Measurements from ENCODE around the gene KLHDC10. TPM values are rescaled to one million over a fixed set of nuclear protein-coding genes. Genes with fewer than 3 reads are reported as not detected.

KLHDC10 gene
- total and polyA plus RNA-seq, 2 experiments from 2014 or later = 5.5 to 14.7 TPM

DNA sequence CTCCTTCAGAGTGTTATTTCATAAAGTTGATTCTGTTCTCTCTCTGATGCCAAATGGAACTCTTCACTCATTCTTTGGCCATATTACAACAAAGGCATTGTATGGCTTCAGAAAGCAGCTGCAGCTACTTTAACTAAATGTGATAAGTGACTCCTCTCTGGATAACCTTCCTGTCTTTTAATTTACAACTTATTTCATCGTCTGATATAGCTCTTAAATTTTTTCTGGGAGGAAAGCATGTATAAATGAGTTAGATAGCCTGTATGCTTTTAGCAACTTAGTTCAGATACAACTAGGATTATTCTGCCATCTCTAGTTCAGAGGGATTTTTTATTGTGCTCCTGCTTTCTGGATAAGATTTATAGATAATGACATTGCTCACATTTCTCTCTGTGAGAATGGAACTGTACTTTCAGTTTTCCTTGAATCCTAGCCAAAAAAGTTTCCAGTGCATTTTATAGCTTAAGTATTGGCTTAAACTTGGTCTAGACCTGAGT lies 57.5 kb downstream of the KLHDC10 start (continued):
- TF ChIP-seq ZNF462 (CRISPR knock-in tag; IDR thresholded peaks at IDR 0.05) = no peak
- TF ChIP-seq JUNB (IDR thresholded peaks at IDR 0.05; ENCODE audit: unreplicated experiment) = no peak
- TF ChIP-seq STAT1 (IDR thresholded peaks at IDR 0.05; ENCODE audit: unreplicated experiment) = no peak
- no peak for TF ChIP-seq EZH2phosphoT487 (IDR thresholded peaks at IDR 0.05; ENCODE audit: unreplicated experiment)
- no peak for TF ChIP-seq ZNF114 (CRISPR knock-in tag; IDR thresholded peaks at IDR 0.05)
- no peak for TF ChIP-seq ZNF331 (CRISPR knock-in tag; IDR thresholded peaks at IDR 0.05; ENCODE audit: low read depth)
- TF ChIP-seq CREB1 (CRISPR knock-in tag; IDR thresholded peaks at IDR 0.05; ENCODE audit: low read depth) = no peak
- TF ChIP-seq, protein P1, sequence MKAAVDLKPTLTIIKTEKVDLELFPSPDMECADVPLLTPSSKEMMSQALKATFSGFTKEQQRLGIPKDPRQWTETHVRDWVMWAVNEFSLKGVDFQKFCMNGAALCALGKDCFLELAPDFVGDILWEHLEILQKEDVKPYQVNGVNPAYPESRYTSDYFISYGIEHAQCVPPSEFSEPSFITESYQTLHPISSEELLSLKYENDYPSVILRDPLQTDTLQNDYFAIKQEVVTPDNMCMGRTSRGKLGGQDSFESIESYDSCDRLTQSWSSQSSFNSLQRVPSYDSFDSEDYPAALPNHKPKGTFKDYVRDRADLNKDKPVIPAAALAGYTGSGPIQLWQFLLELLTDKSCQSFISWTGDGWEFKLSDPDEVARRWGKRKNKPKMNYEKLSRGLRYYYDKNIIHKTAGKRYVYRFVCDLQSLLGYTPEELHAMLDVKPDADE (IDR thresholded peaks at IDR 0.05) = no peak

DNA sequence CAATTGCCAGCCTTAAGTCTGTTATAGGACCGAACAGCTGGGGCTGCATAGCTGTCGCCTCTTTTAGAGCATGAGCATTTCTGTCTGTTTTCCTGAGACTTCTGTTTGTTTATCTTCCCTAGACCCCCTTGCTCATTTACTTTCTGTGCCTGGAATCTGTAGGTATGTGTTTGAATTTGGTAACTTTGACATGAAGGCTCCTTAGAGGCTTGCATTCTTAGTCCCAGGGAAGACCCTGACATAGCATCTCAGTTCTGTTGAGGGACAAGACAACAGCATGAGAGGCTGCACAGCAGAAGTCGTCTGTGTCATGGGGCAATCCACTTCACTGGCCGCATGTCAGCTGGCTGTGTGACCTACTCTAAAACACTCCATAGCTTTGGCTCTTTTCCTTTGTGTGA lies 58.7 kb downstream of the KLHDC10 start:
- H2AFZ ChIP-seq = no peak overlapping the region
- H3K27me3 ChIP-seq (ENCODE audit: insufficient read depth) = no peaks in the 10 kb centered on the region
- H3F3A ChIP-seq (replicated peaks; ENCODE audit: low read depth) = no peaks in the 10 kb centered on the region
- peaks cover 4% of the 10 kb centered on the region; the same call in 1 of the 2 replicates for H3K36me3 ChIP-seq (ENCODE audit: insufficient read depth)
- Mint-ChIP-seq H3K4me3 (no peak overlapping the region), H3K27ac (no peak overlapping the region), H3K4me1 (peaks cover 12% of the 10 kb centered on the region), H3K9me3 (no peaks in the 10 kb centered on the region), H3K27me3 (ENCODE audit: insufficient read depth, low read depth, poor library complexity) (no peaks in the 10 kb centered on the region), H3K36me3 (ENCODE audit: low read depth) (peaks cover 16% of the 10 kb centered on the region; the same call in 2 of the 3 replicates)
- ATAC-seq = no peak
- H3K79me2 ChIP-seq (replicated peaks; ENCODE audit: insufficient read depth) = no peaks in the 10 kb centered on the region
- no peak for DNase-seq (ENCODE audit: low spot score)
- H3K27ac ChIP-seq (ENCODE audit: low read depth) = no peak overlapping the region
- H3K4me3 ChIP-seq = no peak overlapping the region
- H3K4me2 ChIP-seq = no peak overlapping the region
- H3K4me1 ChIP-seq (ENCODE audit: insufficient read depth) = peaks cover 9% of the 10 kb centered on the region; the same call in 1 of the 2 replicates
- no peaks in the 10 kb centered on the region; the same call in none of the 2 replicates for H4K20me1 ChIP-seq (replicated peaks; ENCODE audit: insufficient read depth)
- no peaks in the 10 kb centered on the region for H3K9me2 ChIP-seq (ENCODE audit: insufficient read depth)
- TF ChIP-seq EZH2phosphoT487 (IDR thresholded peaks at IDR 0.05; ENCODE audit: unreplicated experiment) = no peak
- TF ChIP-seq ZNF114 (CRISPR knock-in tag; IDR thresholded peaks at IDR 0.05) = no peak
- TF ChIP-seq POLR2AphosphoS5 (IDR thresholded peaks at IDR 0.05; ENCODE audit: low read depth) = no peak
- TF ChIP-seq REST (IDR thresholded peaks at IDR 0.05; ENCODE audit: unreplicated experiment) = no peak
